Colon (tissue), 2 donors: ENCODE results near the gene AIRE.
"Not testable (repeated sequence)": the region's sequence is repeated elsewhere in the genome, so short reads cannot be mapped to it uniquely, and the experiment has no call there.

Source experiments
- FAIRE-seq: peaks from 2 replicates; lab custom pipeline; 2012; peaks lifted over from hg19 to GRCh38; lab: Jason Lieb, UNC
- donor health status: control.
- donor health status: control.

AIRE gene

DNA sequence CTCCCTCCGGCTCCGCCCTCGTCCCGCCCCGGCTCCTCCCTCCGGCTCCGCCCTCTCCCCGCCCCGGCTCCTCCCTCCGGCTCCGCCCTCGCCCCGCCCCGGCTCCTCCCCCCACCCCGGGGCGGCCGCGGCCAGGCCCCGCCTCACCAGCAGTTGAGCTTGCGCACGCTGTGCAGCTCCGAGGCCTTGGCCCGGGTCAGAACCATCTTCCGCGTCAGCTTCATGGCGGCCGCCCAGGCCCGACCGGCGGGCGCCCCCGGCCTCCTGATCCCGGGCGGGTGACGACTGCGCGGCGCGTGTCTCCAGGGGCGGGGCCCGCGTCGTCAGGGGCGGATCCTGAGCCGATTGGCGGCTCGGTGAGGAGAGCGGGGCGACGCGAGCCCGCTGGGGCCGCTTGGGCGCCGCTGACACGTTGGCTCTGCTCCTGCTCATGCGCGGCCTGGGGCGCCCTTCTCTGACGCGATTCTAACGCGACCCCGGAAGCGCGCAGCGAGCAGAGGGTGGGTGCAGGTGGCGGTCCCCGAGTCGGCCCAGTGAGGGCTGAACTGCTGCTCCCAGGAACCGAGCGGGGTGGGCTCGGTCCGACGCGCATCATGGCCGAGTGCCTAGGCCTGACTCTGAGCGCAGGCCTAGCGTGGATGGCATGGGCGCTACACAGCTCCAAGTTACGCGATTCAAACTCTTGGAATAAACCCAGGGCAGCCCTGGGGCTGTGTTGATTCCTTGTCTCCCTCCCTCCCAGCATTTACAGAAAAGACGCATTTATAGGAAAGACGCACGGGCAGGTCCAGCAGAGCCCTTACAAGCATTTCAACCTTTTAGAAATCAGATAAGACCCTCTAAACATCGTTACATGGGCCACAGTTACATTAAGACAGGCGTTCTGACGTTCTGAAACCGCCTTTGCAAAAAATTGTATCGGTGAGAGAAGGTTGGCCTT, 53.6 kb downstream of the AIRE start, which contains the start of gene CFAP410:
CFAP410 (minus strand) TSS at position 420 of the 940 bp plus-strand sequence; CDS start at position 224, 196 bp downstream.
- no peak for FAIRE-seq

DNA sequence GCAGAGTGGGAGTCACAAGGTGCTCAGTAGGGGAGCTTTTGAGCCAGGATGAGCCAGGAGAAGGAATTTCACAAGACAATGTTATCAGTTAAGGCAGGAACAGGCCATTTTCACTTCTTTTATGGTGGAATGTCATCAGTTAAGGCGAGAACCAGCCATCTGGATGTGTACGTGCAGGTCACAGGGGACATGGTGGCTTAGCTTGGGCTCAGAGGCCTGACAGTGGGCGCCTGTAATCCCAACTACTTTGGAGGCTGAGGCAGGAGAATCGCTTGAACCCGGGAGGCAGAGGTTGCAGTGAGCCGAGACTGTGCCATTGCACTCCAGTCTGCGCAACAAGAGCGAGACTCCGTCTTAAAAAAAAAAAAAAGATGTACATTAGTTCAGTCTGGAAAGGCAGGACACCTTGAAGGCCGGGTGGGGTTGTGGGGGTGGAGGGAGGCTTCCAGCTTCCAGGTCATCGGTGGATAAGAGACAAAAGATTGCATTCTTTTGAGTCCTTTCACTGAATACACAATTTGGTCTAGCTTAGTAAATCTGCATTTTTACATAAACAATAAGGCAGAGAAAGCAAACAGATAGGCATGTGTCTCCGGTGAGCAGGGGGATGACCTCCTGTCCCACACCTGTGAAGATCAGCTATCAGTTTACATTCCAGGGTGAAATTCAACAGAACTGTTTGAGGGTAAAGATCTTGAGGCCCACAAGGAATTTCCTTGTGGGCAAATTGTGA, 56.2 kb downstream of the AIRE start:
- FAIRE-seq: not testable (repeated sequence)

DNA sequence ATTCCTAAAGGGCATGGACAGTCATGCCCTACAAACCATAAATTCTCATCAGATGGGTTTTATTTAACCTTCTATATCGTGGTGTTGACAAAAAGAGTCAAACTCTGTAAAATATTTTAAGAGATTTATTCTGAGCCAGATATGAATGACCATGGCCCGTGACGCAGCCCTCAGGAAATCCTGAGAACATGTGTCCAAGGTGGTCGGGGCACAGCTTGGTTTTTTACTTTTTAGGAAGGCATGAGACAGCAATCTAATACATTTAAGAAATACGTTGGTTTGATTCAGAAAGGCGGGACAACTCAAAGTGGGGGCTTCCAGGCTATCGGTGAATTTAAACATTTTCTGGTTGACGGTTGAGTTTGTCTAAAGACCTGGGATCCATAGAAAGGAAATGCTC, 57.3 kb downstream of the AIRE start:
- FAIRE-seq: not testable (repeated sequence)

DNA sequence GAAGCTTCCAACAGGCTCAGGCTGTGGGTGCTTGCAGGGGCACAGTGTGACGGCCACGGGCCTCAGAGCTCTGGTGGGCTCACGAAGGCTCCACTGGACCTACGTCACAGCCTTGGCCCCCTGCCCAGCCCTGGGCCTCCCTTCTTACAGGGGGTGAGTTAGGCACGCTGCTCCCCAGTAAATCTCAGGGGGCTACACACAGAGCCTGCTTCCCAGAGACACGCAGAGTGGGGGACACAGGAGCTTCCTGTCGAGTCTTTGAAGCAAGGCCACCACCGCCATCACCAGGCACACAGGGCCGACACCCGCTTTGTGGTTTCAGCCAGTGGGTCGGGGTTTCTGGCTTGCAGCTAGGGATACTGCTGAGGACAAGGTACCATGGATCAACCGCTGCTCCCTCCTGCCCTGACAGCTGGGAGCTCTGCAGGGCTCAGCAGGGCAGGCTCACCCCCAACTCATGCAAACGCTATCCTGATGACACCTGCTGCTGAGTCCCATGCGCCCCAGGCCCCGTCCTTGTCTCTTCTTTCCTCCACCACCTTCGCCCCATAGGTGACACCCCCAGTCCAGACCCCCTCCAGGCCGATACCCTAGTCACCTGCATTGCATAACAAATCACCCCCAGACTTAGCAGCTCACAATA, 59.0 kb downstream of the AIRE start:
- no peak for FAIRE-seq

DNA sequence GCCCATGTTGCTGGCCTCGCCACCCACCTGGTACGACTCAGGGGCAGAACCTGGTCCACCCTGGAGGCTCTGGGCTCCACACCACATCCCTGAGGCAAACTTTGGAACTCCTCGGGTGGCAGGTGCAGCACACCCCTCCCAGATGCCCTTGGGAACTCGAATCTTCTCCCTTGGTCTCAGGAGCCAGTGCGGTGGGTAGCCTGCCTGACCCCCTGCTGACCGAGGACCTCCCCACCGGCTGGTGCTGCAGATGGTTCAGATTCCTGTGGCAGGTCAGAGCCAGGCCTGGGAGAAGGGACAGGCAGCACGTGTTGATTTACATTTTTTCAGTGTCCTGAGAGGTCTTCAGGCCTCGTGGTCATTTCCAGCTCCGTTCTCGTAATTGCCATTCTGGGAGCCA, 59.8 kb downstream of the AIRE start:
- FAIRE-seq: no peak

DNA sequence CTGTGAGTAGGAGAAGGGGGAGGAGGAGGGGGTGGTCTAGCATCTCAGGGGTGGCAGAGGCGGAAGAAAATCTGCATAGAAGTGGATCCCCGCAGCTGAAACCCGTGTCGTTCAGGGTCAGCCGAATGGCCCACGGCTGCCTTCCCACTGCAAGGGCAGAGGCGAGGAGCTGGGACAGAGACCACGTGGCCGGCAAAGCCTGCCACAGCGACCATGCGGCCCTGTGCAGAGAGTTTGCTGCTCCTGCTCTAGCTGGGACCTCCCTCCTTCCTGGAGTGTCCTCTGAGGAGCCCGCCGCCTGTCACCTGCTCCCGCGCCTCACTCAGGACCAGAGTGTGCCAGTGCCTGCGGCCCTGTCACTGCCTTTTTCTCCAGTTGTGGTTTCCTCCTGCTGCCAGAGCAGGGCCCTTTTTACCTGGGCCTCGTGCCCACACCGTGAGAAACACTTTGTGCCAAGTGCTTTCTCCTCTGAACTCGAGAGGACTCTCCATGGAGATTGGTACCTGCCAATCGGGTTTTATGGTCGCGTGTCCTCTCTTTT, 62.3 kb downstream of the AIRE start:
- FAIRE-seq: no peak
